GM18517 (cell line): Measurements from ENCODE around the gene ATF7.
"Not testable (repeated sequence)": the region's sequence is repeated elsewhere in the genome, so short reads cannot be mapped to it uniquely, and the experiment has no call there.

Experiments used
- ATAC-seq: cut with Tn5 transposase; IDR thresholded peaks from one replicate; pipeline ENCODE4 v1.9.1; 2021; ENCODE audit warnings: mild to moderate bottlenecking, moderate library complexity; ENCODE audit not compliant: unreplicated experiment

Gene ATF7

DNA sequence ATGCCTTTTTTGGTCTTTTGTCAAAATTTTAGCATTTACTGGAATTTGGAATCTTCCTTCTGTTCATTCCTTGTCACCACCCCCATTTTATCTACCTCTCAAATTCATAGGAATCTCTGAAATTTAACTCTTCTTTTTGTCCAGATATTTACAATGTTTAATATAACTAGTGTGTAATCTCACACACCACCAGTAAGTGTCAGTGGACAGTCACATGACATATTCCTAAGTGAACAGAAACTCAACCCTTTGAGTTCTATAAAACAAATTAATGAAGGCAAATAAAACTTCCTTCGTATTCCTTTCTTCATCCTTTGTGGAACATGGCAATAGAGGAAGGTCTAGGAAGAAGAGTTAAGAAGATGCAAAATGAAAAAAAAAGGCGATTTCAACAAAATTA, 26.6 kb downstream of the ATF7 start:
- no peak for ATAC-seq

DNA sequence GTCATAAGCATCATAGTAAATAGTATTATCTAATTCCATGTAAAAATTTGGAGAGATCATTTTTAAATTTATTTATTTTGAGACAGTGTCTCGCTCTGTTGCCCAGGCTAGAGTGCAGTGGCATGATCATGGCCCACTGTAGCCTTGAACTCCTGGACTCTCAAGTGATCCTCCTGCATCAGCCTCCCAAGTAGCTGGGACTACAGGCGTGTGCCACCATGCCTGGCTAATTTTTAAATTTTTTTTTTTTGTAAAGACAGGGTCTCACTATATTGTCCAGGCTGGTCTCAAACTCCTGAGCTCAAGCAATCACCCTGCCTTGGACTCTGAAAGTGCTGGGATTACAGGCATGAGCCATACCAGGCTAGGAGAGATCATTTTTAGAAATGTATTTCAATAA, 27.2 kb downstream of the ATF7 start:
- not testable (repeated sequence) for ATAC-seq

DNA sequence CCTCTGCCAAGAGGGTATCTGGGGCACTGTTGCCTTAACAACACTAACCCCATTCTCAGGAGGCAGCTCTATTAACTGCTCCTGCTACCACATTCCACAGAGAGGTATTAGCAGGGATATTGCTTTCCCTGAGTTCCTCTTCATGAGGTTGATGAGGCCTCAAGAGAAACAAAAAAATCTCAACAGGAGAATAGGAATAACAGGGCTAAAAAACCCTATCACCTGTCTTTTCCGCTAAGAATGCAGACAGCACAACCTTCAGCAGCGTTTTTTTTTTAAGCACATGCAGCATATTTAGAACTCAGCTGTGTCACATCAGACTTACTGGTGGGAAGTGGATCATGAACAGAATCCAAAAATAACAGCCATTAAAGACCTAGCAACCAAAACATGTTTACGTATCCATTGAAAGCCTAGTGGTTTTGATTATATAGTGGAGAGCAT, 29.2 kb downstream of the ATF7 start:
- no peak for ATAC-seq

DNA sequence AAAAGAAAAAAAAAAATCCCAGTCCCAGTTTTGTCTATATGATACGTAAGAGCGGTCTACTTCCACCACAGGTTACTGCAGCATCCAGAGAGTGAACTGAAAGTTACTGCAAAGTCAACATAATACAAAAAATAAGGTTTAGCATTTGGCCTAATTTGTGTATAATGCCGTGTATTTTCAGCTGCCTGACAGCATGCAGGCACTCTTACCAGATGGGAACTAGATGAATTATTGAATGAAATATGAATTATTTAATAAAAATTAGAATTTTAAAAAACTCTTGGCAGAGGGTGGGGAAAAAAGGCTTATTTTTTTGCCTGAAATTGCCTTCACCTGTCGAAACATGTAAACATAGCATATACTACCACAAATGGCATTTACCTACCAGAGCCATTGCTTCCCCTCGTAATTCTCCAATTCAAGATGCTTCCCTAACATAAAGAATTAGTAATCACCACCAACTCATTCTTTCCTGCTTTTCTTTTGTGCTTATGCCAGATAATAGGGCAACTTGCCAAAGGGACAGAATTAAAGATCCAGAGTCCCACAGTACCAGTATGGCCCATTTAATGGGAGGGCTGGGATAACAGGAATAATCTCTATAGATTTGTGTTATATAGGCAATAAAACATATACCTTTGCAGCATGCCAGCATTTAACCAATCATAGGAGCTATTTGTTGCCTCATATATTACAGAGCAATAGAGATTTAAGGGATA, 31.1 kb downstream of the ATF7 start:
- ATAC-seq: no peak

DNA sequence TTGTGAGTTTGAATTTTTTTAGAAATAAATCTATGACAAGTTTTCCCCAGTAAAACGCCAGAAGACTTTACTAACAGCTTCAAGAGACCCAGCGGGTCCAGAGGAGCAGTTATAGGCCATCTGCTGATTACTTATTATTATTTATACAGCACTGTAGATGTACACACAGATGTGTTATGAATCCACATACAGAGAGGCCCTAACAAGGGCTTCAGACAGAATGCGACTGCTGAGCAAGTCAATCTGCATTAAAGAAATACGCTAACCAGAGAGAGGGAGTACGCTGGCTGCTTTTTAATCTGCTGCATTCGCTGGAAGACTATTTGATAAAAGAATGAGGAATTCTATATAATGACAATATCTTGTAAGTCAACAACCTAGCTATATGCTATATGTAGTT, 32.5 kb downstream of the ATF7 start:
- ATAC-seq: no peak

DNA sequence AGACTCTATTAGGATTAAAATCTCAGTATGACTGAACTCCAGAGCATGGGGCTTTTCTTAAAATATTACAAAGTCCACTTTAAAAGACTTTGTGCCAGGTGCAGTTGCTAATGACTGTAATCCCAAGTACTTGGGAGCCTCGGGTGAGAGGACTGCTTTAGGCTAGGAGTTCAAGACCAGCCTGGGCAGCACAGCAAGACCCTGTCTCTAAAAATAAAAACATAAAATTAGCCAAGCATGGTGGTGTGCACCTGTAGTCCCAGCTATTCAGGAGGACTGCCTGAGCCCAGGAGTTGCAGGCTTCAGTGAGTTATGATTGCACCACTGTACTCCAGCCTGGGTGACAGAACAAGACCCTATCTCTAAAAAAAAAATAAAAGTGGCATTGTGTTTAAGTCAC, 33.2 kb downstream of the ATF7 start:
- ATAC-seq: no peak

DNA sequence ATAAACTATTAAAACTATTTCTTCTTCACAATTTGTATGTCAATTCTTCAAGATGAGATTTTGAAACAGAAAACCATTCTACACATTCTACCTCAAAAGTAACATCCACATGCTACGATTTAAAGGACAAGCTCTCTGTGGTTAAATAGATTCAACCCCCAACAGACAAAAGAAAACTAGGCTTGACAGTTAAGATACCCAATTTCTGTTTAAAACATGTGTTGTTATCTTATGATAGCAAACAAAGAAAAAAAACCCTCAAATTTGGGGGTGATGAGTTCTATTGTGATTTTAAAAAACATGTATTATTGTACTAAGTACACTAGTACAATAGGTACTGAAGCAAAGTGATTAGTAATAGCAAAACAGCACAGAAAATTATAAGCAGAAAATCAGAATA, 33.8 kb downstream of the ATF7 start:
- ATAC-seq: no peak

DNA sequence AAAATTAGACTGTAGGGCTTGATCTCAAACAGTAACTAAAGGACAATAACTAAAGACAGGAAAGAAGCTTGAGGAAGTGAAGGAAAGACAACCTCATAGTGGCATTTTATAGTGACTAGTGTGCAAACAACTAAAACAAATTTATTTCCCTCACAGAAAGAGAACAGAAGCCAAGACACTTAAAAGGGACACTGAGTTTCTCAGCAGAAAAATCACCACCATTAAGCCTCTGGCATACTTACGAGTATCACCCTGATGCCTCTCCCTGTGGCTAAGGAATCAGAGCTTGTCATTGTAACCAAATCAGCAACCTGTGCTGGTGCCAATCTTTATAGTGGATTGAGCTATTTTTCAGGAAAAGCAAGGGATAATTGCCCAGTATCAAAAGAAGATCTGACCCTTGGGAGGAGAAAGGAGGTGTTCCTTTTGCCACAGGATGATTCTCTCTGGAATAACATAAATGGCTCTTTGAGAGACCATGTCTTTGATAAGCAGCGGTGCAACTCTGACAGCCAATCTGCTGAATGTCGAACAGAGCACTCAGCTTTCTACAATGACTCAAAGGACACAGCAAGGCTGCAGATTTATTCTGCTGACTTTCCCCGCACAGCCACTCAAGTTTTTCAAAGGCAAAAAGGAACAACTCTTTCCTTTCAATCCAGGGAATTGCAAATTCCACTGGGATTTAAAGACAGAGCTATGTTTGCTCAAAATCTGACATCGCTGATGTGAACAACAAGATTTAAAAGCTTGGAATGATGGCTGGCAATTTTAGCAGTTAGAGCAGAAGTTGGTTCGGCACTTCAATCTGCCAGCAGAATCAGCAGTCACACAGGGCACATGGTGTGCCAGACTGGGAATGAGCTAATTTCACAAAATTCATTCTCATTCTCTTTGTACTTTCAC, 34.6 kb downstream of the ATF7 start:
- no peak for ATAC-seq

DNA sequence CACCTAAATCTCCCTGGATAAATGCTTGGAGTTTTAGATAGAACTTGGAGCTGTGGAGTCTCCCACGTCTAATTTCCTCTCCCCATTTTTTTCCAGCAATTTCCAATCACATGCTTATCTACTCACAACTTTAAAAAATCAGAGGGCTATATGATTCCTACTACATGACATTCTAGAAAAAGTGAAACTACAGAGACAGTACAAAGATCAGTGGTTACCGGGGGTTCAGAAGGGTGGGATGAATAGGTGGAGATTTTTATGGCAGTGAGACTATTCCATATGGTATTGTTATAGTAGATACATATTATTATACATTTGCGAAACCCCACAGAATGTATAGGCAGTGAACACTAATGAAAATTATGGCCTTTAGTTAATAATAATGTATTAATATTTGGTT, 35.5 kb downstream of the ATF7 start:
- no peak for ATAC-seq

DNA sequence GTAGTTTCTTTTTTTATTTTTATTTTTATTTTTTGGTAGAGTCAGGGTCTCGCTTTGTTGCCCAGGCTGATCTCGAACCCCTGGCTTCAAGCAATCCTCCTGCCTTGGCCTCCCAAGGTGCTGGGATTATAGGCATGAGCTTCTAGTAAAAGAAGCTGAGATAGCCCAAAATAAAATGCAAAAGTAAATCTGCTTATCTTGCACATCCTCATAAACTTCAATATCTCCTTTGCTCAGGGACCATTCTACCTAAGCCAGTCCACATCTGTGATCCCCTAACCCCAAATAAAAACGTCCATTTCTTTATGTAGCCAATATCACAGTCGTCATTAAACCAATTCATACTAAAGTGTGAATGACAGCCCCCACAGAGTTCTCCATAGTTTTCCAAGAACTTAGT, 36.3 kb downstream of the ATF7 start:
- ATAC-seq: no peak

DNA sequence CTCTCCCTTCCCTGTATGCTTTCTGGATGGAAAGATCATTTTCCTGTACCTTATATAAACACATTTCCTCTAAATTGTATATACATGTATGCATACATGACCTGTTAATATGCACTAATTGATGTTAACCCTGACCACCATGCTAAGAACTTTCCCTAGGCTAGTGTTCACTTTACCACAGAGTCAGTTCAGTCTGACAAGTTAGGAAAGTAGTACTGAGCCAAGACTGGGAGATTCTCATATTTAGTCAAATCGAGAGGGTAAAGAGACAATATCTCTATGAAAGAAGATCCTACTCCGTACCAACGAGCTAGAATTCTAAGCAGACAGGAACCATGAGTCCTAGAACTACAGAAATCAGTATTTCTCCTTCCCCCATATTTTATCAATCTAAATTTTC, 36.8 kb downstream of the ATF7 start:
- ATAC-seq: no peak

DNA sequence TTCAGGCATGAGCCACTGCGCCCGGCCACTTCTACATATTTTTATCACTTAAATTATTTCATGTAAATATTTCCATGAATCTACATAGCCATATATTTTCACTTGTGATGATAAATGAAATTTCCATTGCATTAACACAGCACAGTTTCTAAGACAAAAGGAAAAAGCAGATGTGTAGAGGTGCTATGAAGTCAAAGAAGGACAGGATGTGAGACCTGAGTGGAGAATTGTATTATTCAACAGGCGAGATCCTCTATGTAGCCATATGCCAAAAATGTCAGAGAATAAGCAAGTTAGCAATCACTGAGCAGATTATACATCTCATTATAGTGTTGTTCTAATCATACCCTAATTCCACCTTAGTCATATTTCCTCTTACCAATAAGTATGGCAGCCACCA, 38.1 kb downstream of the ATF7 start:
- no peak for ATAC-seq

DNA sequence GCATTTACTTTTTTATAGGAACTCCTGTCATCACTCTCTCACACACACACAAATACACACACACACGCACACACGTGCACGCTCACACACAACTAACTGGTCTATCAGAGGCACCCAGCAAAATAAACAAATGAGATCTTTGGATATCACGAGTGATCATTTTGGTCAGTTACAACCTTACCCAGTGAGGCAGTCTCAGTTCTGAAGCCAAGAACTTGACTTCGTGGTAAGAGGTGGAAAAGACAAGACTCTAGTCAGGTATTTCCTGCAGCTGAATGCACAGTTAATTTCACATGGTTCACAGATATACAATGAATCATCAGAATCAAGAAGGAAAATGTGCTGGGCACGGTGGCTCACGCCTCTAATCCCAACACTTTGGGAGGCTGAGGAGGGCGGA, 39.4 kb downstream of the ATF7 start:
- no peak for ATAC-seq

DNA sequence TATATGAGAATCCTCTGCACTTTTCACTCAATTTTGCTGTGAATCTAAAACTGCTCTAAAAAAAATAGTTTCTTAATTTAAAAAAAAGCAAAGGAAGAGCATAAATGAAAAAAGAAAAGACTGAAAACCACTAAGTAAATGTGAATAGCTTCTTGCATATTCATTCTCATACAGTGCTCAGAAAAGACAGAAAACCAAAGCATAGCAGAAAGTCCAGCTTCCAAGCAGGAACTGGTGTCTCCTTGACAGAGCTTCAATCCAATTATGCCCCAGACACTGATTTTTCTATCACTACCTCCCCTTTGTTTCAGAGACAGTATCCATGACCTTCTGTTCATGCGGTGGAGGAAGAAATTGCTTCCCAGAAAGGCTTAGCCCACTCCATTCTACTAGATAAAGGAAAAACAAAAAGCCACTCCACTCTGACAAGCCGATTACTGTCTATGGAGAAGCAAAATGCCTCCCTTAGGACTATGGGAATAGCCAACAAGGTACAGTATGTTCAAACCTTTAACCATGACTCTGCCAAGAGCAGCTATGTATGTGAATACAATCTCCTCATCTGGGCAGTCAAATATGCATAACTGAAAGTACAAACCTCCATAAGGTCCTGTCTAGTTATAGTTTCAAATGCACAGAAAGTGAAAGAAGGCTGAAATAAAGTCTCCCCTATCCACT, 40.6 kb downstream of the ATF7 start:
- peak; percentile 79 for ATAC-seq

DNA sequence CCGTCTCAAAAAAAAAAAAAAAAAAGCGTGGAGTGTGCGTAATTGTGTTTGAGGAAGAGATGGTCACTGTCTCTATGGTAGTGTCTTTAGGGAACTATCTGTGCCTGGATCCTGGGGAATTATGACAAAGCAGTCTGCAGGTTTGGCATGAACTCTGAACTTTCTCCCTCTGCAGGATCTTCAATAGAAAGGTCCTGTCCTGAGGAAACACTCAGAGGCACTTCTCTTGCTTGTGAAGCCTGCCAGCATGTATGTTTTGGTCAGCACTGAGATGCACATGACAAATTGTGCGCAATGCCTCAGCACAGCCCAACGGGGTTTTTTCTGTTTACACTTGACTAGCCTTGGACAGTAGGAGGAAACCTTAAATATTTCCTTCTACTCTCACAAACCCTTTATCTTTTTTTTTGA, 46.6 kb downstream of the ATF7 start:
- ATAC-seq: no peak

DNA sequence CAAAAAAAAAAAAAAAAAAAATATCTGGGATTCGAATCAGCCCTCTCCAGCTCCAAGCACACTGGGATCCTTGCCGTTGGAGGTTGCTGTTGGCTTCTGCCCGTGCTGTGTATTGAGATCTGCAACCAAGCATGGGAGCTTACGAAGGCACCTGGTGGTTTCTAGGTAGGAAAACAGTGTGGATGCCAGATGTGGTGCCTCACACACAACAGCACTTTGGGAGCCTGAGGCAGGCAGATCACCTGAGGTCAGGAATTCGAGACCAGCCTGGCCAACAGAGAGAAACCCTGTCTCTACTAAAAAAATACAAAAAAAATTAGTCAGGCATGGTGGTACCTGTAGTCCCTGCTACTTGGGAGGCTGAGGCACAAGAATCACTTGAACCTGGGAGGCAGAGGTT, 47.4 kb downstream of the ATF7 start:
- no peak for ATAC-seq

DNA sequence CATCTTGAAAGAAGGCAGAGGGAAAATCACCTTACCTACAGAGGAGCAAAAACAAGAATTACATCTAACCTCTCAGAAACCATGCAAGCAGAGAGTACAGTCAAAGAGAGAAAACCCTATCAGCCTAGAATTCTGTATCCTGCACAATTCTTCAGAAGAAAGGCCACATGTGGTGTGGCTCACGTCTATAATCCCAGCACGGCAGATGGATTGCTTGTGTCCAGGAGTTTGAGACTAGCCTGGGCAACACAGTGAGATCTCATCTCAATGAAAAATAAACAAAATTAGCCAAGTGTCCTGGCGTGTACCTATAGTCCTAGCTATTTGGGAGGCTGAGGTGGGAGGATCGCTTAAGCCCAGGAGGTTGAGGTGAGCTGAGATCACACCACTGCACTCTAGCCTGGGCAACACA, 48.2 kb downstream of the ATF7 start:
- ATAC-seq: no peak

DNA sequence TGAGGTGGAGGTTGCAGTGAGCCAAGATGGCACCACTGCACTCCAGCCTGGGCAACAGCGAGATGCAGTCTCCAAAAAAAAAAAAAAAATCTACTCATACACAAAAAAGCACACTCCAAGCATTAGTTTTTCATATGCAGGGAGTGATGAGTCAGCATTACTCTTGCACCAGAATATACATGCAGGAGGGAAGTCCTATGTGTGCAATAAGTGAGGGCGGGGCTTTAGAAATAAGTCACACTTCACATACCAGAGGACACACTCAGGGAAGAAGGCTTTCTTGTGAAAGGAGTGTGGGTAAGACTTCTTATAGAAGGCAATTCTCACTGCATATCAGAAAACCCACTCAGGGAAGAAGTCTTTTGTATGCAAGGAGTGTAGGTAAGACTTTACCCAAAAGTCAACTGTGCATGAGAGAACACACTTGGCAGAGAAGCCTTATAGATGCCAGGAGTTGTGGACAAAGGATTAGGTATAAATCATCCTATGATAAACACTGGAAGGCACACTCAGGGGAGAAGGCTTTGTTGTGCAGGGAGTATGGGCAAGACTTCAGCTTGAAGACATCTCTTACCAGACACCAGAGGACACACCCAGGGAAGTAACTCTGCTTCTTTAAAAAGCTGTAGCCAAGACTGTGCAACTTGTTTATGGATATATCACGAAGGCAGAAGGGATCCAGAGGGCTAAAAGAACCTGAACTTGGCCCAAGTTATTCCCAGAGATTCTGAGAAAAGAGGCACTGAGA, 50.5 kb downstream of the ATF7 start:
- ATAC-seq: no peak

DNA sequence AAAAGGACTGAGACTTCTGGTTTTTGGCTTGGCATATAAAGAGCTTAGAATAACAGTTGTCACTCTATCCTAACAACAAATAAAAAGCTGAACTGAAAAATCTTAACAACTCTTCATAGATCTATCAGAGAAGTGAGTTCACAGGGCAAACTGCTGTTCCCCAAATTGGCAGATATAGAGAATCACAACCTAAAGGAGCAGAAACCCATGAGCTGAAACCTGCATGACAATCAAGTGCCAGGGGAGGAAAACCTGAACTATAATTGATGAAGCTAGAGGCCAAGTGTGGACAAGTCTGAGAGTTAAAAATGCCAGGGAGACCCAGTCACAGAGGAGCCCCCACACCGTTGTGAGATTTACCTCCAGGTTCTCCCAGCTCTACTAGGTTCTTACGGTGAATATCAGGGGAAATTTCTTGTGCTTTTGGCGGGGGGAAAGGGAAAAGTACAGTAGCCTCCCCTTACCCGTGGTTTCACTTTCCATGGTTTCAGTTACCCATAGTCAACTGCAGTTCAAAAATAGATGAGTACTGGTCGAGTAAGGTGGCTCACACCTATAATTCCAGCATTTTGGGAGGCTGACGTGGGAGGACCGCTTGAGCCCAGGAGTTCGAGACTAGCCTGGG, 53.9 kb downstream of the ATF7 start:
- ATAC-seq: no peak

DNA sequence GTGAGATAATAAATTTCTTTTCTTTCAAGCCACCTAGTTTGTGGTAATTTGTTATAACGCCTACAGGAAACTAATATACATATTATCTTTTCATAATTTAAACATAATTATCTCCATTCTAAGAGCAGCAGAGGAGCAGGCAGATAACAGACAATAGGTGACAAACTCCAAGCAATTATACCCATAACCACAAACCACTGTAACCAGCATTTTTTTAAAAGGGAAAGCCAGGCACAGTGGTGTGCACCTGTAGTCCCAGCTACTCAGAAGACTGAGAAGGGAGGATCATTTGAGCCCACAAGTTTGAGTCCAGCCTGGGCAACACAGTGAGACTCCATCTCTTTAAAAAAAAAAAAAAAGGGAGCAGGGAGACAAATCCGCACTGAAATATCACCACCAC, 54.9 kb downstream of the ATF7 start:
- no peak for ATAC-seq
